NT2/D1 (cell line): ENCODE data around the gene RPL18.

Experiments used
- DNase-seq: peaks from one replicate; pipeline ENCODE4 v3.0.0-alpha.2; 2011; ENCODE audit warnings: low read depth, low spot score
- H3K27me3 ChIP-seq: 2 replicates; pipeline ENCODE4 v1.6.0; 2011; ENCODE audit warnings: mild to moderate bottlenecking; ENCODE audit not compliant: insufficient read length, insufficient read depth
- H3K36me3 ChIP-seq: 2 replicates; pipeline ENCODE4 v1.6.1; 2011; ENCODE audit warnings: mild to moderate bottlenecking, low read length, mixed read lengths; ENCODE audit not compliant: insufficient read depth, insufficient read length
- H3K4me1 ChIP-seq: 2 replicates; pipeline ENCODE4 v1.5.1; 2011; ENCODE audit not compliant: insufficient read depth, insufficient read length
- H3K4me3 ChIP-seq: 2 replicates; pipeline ENCODE4 v1.5.1; 2011; ENCODE audit warnings: low read depth; ENCODE audit not compliant: insufficient read length
- H3K9ac ChIP-seq: 2 replicates; pipeline ENCODE4 v1.6.0; 2011; ENCODE audit warnings: low read depth; ENCODE audit not compliant: insufficient read length
- H3K9me3 ChIP-seq: 2 replicates; pipeline ENCODE4 v1.5.1; 2011; ENCODE audit warnings: mild to moderate bottlenecking, low read length; ENCODE audit not compliant: insufficient read depth
- SUZ12 ChIP-seq: IDR thresholded peaks from 2 replicates; pipeline ENCODE4 v1.6.1; 2011; ENCODE audit not compliant: insufficient read length, insufficient read depth; ENCODE audit errors: extremely low read depth
- YY1 ChIP-seq: IDR thresholded peaks from 2 replicates; pipeline ENCODE4 v1.6.1; 2011; ENCODE audit not compliant: insufficient read length, insufficient read depth
- ZNF274 ChIP-seq: IDR thresholded peaks from 2 replicates; pipeline ENCODE4 v1.6.1; 2011; ENCODE audit warnings: mild to moderate bottlenecking, low read depth, low read length

Gene RPL18

DNA sequence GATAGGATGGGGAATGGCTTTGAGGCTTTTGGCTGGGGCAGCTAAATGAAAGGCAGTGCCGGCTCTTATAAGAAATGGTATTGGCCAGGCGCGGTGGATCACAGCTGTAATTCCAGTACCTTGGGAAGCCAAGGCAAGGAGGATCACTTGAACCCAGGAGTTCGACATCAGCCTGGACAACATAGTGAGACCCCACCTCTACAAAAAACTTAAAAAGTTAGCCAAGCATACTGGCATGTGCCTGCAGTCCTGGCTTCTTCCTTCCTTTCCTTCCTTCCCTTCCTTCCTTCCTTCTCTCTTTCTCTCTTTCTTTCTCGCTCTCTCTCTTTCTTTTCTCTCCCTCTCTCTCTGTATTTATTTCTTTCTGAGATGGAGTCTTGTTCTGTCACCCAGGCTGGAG lies 23.9 kb upstream of the RPL18 start:
- Histone ChIP-seq H3K9ac (no peak overlapping the region), H3K9me3 (no peaks in the 10 kb centered on the region), H3K4me3 (no peak overlapping the region), H3K36me3 (no peaks in the 10 kb centered on the region), H3K4me1 (peaks cover 7% of the 10 kb centered on the region), H3K27me3 (peaks cover 11% of the 10 kb centered on the region)
- TF ChIP-seq ZNF274, result no peak
- TF ChIP-seq YY1, result no peak
- no peak for TF ChIP-seq SUZ12
- no peak for DNase-seq

- Histone ChIP-seq H3K27me3 (peaks cover 12% of the 10 kb centered on the region), H3K9ac (no peak overlapping the region), H3K4me3 (no peak overlapping the region), H3K4me1 (peaks cover 7% of the 10 kb centered on the region), H3K9me3 (no peaks in the 10 kb centered on the region), H3K36me3 (no peaks in the 10 kb centered on the region)
- no peak for TF ChIP-seq SUZ12
- no peak for DNase-seq
Measured at GRCh38 chr19:48641850-48642249, 22.9 kb upstream of the RPL18 start.

DNA sequence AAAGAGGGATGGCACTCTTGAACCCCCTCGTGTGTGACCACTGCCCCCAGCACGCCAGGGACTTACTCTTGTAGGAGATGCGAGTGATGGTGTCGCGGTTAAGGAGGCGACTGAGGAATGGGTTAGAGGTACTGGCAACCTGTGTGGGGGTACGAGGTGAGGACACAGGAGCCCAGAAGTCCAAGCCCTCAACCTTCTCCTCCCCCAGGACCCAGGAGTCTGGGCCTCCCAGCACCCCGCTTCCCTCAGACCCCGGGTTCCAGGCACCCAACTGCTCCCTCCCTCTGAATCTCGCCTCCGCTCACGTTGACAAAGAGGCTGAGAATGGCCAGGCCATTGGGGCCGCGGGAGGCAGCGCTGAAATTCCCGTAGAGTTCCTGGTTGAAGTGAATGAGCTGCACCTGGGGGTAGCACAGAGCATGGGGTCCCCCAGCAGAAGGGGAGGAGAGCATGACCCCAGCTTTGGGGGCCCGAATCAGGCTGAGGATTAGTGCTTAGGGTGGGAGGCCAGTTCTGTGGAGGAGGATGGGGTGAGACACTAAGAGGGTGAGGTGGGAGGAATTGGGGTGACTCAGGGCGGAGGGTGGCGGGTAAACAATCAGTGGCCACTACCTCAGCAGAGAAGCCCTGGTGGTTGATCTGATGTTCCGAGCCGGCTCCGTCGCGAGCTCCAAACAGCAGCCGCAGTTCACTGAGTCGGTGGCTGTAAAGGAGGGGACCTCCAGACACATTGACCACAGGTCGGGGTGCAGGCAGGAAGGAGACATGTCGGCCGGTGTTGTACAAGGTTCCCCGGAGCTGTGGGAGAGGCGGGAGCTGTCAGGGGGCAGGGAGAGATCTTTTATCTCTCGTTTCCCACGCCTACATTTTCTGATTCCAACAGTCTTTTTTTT lies 20.8 kb upstream of the RPL18 start:
- H3K9me3 ChIP-seq, result no peaks in the 10 kb centered on the region
- H3K36me3 ChIP-seq, result no peaks in the 10 kb centered on the region
- H3K4me3 ChIP-seq, result peak overlapping the region; percentile 36
- no peak for DNase-seq
- peak overlapping the region; percentile 72 for H3K9ac ChIP-seq
- H3K4me1 ChIP-seq, result peaks cover 7% of the 10 kb centered on the region
- TF ChIP-seq ZNF274 (no peak), YY1 (no peak), SUZ12 (no peak)
- peaks cover 26% of the 10 kb centered on the region for H3K27me3 ChIP-seq

DNA sequence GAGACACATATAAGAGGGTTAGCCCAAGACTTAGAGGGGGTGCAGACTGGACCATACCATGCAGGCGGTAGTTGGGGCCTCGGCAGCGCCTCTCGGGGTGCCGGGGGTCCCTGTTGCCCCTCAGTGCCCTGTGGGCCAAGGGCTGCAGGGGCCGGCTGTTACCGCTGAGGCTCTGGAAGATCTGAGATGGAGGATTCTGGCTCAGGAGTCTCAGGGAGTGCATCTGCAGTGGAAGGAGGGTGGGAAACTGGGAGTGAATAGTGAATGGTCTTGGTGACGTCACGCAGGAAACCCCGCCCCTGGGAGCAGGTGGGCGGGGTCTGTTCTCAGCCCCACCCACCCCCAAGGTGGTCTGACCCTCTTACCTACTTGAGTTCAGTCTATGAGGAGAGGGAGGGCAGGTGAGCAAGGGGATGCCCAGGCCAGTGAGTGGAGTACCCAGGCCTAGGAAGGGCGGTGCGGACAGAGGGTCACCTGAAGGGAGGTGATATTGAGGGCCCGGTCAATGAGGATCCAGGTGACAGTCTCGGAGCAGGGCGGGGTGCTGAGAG lies 19.9 kb upstream of the RPL18 start:
- H3K9ac ChIP-seq, result peak overlapping the region; percentile 72
- H3K27me3 ChIP-seq, result peaks cover 26% of the 10 kb centered on the region
- H3K36me3 ChIP-seq, result no peaks in the 10 kb centered on the region
- no peaks in the 10 kb centered on the region for H3K9me3 ChIP-seq
- no peak for TF ChIP-seq SUZ12
- no peak for TF ChIP-seq ZNF274
- no peak for TF ChIP-seq YY1
- H3K4me1 ChIP-seq, result peaks cover 4% of the 10 kb centered on the region
- peak overlapping the region; percentile 36 for H3K4me3 ChIP-seq
- no peak for DNase-seq

DNA sequence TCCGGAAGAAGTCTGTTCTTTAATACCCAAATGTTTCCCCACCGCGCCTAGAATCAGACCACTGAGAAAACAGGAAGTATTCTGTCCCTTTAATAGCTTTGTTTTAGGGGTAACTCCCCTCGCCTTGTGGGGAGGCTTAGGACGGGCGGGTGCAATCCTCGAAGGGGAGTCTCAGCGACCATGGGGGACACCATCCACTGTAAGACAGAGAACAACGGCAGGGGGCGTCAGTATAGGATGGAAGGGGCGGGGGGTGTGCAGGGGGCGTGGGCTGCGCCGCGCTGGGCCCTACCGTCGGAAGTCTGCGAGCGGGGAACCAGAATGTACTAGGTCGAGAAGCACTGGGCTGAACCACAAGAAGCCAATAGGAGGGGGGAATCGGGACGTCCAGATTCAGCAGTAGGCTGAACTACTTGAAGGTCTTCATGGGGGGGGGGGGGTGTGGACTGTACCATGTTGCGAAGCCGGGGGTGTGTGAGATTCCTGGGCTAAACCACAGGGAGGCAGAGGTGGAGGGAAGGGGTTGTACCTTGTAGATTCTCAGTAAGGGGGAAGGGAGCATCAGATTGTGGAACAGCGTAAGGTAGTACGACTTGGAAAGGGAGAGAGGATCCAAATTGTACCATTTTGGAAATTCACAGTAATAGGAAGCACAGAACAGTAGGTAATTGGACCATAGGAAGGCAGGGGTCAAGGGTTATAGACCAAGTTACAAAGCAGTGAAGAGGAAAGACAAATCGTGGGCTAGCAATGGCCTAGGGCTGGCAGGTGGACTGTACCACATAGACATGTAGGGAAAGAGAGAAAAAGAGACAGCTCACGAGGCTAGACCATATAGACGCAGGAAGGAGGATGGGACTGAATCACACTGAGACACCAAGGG lies 19.2 kb upstream of the RPL18 start:
- Histone ChIP-seq H3K9me3 (no peaks in the 10 kb centered on the region), H3K36me3 (no peaks in the 10 kb centered on the region), H3K9ac (peak overlapping the region; percentile 61), H3K4me1 (peaks cover 4% of the 10 kb centered on the region), H3K27me3 (peaks cover 26% of the 10 kb centered on the region), H3K4me3 (peak overlapping the region; percentile 30)
- DNase-seq, result peak; percentile 64
- TF ChIP-seq SUZ12, result no peak
- no peak for TF ChIP-seq ZNF274
- TF ChIP-seq YY1, result no peak

DNA sequence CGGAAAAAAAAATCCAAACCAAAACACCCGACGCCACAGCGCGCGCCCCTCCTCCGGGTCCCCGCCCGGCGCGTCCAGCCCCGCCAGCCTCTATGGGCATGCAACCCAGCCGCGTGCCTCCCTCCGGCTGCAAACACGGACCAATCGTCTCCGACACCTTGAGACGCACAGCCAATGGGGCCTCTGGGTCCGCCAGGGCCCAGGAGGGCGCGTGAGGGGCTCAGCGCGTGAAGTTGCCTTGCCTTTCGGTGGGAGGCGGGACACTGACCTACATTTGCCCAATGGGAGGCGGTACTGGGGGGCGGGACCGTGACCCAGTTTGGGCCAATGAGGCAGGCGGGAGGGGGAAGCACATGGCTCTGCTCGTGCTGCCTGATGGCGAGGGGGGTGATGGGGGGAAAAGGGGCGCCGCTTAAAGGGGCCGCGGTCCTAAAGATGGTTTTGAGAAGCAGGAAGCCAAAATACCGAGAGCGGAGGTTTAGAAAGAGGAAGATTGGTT lies 18.5 kb upstream of the RPL18 start:
- H3K9ac ChIP-seq, result peak overlapping the region; percentile 61
- peak; percentile 92 for DNase-seq
- TF ChIP-seq ZNF274, result no peak
- TF ChIP-seq SUZ12, result no peak
- no peak for TF ChIP-seq YY1
- no peaks in the 10 kb centered on the region for H3K9me3 ChIP-seq
- peak overlapping the region; percentile 30 for H3K4me3 ChIP-seq
- peaks cover 26% of the 10 kb centered on the region for H3K27me3 ChIP-seq
- peaks cover 10% of the 10 kb centered on the region for H3K4me1 ChIP-seq
- H3K36me3 ChIP-seq, result no peaks in the 10 kb centered on the region
